ENCODE results near the gene JOSD2. TPM values are rescaled to one million over a fixed set of nuclear protein-coding genes. Genes with fewer than 3 reads are reported as not detected.

The JOSD2 gene, protein sequence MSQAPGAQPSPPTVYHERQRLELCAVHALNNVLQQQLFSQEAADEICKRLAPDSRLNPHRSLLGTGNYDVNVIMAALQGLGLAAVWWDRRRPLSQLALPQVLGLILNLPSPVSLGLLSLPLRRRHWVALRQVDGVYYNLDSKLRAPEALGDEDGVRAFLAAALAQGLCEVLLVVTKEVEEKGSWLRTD
- total RNA-seq, result 21.0 and 23.7 TPM in 2 replicates

DNA sequence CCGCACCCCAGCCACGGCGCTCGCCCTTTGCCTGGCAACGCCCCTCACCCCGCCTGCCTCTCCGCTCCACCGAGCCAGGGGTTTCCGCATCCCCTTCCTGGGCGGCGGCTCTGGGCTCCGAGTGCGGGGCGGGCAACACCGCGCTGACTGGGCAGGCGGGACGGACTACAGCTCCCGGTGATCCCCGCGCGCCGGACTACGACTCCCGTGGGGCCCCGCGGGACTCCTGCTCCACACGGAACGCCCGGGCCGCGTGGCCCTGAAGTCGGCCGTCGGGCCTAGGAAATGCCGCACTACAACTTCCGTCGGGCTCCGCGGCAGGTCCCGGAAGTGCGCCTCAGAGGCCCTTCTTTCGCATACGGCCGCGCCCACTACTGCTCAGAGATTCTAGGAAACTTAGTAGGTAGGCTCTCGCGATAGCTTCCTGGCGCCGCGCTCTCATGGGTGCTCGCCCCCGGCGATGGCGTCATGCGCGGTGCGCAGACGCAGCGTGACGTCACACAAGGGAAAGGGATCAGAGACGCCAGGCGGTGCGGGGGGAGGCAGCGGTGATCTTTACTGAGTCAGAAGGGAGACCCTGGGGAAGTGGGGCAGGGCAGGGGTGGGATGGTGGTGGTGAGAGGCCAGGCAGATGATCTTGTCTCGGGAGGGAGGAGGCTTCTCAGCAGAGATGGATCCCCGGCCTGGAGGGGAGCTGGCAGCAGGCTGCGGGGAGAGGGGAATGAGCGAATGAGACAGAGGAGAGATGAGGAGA lies at the start of gene JOSD2:
Gene JOSD2, minus strand, starts transcription at position 123 of the 754 bp plus-strand sequence. CDS start 760 bp downstream, outside the sequence.
- H3K36me3 Mint-ChIP-seq (ENCODE audit: low read depth), result peaks cover 11% of the 10 kb centered on the region
- intact Hi-C loops (cut with micrococcal nuclease), result loop anchor here (1.0 to 2.0 kb wide), 11 partner anchors 35 to 634 kb away; partner anchors contain the start of genes AKT1S1, CTU1, EMC10 and GARIN5A
- TF ChIP-seq, protein P1, sequence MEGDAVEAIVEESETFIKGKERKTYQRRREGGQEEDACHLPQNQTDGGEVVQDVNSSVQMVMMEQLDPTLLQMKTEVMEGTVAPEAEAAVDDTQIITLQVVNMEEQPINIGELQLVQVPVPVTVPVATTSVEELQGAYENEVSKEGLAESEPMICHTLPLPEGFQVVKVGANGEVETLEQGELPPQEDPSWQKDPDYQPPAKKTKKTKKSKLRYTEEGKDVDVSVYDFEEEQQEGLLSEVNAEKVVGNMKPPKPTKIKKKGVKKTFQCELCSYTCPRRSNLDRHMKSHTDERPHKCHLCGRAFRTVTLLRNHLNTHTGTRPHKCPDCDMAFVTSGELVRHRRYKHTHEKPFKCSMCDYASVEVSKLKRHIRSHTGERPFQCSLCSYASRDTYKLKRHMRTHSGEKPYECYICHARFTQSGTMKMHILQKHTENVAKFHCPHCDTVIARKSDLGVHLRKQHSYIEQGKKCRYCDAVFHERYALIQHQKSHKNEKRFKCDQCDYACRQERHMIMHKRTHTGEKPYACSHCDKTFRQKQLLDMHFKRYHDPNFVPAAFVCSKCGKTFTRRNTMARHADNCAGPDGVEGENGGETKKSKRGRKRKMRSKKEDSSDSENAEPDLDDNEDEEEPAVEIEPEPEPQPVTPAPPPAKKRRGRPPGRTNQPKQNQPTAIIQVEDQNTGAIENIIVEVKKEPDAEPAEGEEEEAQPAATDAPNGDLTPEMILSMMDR (IDR thresholded peaks at IDR 0.05), result no peak
- peak within 1 kb of the TSS; percentile 93 for H3K27ac Mint-ChIP-seq
- no peaks in the 10 kb centered on the region for H3K9me3 Mint-ChIP-seq
- ChIA-PET POLR2A (interaction anchor here (0.6 to 2.0 kb wide), 22 partner anchors 32 to 667 kb away, joined by 3 to 12 read pairs (median 5); partner anchors contain the start of genes KCNC3, NR1H2, NUP62 and POLD1), CTCF (interaction anchor here (0.9 to 1.0 kb wide), 3 partner anchors 51 to 411 kb away, joined by 4 read pairs; no protein-coding TSS in a partner anchor)
- DNase-seq (peak; percentile 96), ATAC-seq (ENCODE audit: low read depth) (peak; percentile 94)
- peaks cover 5% of the 10 kb centered on the region for H3K27me3 Mint-ChIP-seq
- H3K4me3 Mint-ChIP-seq, result peak within 1 kb of the TSS; percentile 89
- H3K4me1 Mint-ChIP-seq, result peaks cover 13% of the 10 kb centered on the region

DNA sequence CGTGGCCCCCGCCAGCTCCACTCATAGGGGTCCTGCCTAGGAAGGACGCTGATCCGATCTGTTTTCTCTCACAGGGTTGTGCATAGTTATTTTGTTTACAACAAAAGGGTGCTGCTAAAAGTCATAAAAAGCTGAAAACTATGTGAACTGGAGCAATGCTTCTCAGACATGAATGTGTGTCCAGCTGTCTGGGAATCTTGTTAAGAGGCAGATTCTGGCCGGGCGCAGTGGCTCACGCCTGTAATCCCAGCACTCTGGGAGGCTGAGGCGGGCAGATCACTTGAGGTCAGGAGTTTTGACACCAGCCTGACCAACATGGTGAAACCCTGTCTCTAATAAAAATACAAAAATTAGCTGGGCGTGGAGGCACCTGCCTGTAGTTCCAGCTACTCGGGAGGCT lies 48.6 kb upstream of the JOSD2 start:
- no peak overlapping the region for H3K27ac Mint-ChIP-seq
- H3K27me3 Mint-ChIP-seq, result peaks cover 53% of the 10 kb centered on the region
- no peak for ATAC-seq (ENCODE audit: low read depth)
- no peak overlapping the region for H3K4me3 Mint-ChIP-seq
- intact Hi-C loops (cut with micrococcal nuclease), result no loop called here
- H3K36me3 Mint-ChIP-seq (ENCODE audit: low read depth), result no peaks in the 10 kb centered on the region
- H3K4me1 Mint-ChIP-seq, result peaks cover 7% of the 10 kb centered on the region
- ChIA-PET CTCF (no interaction called here), POLR2A (no interaction called here)
- TF ChIP-seq, protein P1 (IDR thresholded peaks at IDR 0.05), result no peak
- no peak for DNase-seq
- H3K9me3 Mint-ChIP-seq, result no peaks in the 10 kb centered on the region

DNA sequence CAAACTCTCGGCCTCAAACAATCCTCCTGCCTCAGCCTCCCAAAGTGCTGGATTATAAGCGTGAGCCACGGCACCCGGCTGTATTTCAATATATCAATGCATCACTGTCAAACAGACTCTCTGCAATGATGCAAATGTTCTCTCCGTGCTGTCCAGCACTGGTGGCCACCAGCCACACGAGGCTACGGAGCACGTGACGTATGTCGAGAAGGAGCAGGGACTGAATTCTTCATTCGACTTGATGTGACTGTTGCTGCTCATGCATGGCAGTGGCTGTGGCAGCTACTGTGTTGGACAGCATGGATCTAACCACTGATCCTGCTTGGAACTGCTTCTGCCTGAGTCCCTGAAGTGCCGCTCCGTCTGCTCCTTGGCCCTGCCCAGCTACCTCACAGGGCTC lies 47.5 kb upstream of the JOSD2 start:
- H3K36me3 Mint-ChIP-seq (ENCODE audit: low read depth), result no peaks in the 10 kb centered on the region
- intact Hi-C loops (cut with micrococcal nuclease), result no loop called here
- no peak for ATAC-seq (ENCODE audit: low read depth)
- TF ChIP-seq, protein P1 (IDR thresholded peaks at IDR 0.05), result no peak
- H3K9me3 Mint-ChIP-seq, result no peaks in the 10 kb centered on the region
- no peak for DNase-seq
- H3K4me3 Mint-ChIP-seq, result no peak overlapping the region
- CTCF ChIA-PET, result no interaction called here
- H3K4me1 Mint-ChIP-seq, result peaks cover 7% of the 10 kb centered on the region
- POLR2A ChIA-PET, result no interaction called here
- peaks cover 51% of the 10 kb centered on the region for H3K27me3 Mint-ChIP-seq
- H3K27ac Mint-ChIP-seq, result no peak overlapping the region

GRCh38 chr19:50558039-50558438 lies 47.0 kb upstream of the JOSD2 start:
- H3K27ac Mint-ChIP-seq, result no peak overlapping the region
- H3K9me3 Mint-ChIP-seq, result no peaks in the 10 kb centered on the region
- H3K4me3 Mint-ChIP-seq, result no peak overlapping the region
- ChIA-PET POLR2A (no interaction called here), CTCF (no interaction called here)
- intact Hi-C loops (cut with micrococcal nuclease), result no loop called here
- TF ChIP-seq, protein P1 (IDR thresholded peaks at IDR 0.05), result no peak
- no peaks in the 10 kb centered on the region for H3K36me3 Mint-ChIP-seq (ENCODE audit: low read depth)
- H3K27me3 Mint-ChIP-seq, result peaks cover 52% of the 10 kb centered on the region
- no peak for DNase-seq
- ATAC-seq (ENCODE audit: low read depth), result no peak
- H3K4me1 Mint-ChIP-seq, result peaks cover 7% of the 10 kb centered on the region

DNA sequence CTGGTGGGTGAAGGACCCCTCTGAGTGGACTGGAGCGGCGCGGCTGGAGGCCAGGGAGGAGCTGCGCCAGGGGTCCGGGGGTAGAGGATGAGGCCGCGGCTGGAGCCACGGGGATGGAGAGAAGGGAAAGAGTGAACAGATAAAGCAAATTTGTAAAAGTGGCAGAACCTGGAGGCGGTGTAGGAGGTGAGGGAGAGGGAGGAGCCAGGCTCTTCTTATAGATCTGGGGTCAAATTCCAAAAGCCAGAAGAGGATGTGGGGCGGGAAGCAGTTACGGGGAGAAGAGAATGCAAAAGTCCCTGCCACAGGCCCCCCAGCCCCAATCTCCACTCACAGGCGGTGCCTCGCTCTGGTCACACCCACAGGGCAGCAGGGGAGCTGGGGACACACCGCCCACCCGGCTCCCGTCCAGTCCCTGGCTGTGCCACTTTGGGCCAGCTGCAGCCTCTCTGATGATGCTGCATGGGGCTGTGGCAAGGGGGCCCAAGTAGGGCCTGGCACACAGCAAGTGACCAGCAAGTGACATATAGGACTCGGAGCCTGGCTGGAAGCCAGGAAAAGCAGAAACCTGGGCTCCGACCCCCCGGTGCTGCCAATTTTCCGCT lies 46.1 kb upstream of the JOSD2 start:
- H3K27me3 Mint-ChIP-seq, result peaks cover 54% of the 10 kb centered on the region
- no peak overlapping the region for H3K4me3 Mint-ChIP-seq

More for the DNA sequence above, 46.1 kb upstream of the JOSD2 start:
- ChIA-PET POLR2A (interaction anchor here (1.0 kb wide), 2 partner anchors 139 to 200 kb away, joined by 3 read pairs; no protein-coding TSS in a partner anchor), CTCF (interaction anchor here (0.7 to 2.1 kb wide), 4 partner anchors 57 to 228 kb away, joined by 3 to 6 read pairs (median 5); partner anchors contain the start of gene KCNC3)
- no peak for DNase-seq
- no peak for ATAC-seq (ENCODE audit: low read depth)
- H3K27ac Mint-ChIP-seq, result no peak overlapping the region
- intact Hi-C loops (cut with micrococcal nuclease), result no loop called here
- peaks cover 10% of the 10 kb centered on the region for H3K4me1 Mint-ChIP-seq
- TF ChIP-seq, protein P1 (IDR thresholded peaks at IDR 0.05), result no peak
- no peaks in the 10 kb centered on the region for H3K36me3 Mint-ChIP-seq (ENCODE audit: low read depth)
- no peaks in the 10 kb centered on the region for H3K9me3 Mint-ChIP-seq

All from activated B cell treated with CpG ODN at 0.5 μM for 24 hours (primary cell).